SJSA1 (cell line): ENCODE measurements around the gene PGAM1. TPM values are rescaled to one million over a fixed set of nuclear protein-coding genes. Genes with fewer than 3 reads are reported as not detected.

ENCODE experiments used
- DNase-seq, 2 experiments: peaks; one replicate each; pipeline ENCODE4 v3.0.0-alpha.2; 2015 to 2020; ENCODE audit warnings: low spot score in 2 of 2, low read depth in 1 of 2
- H3K27ac ChIP-seq: fragments of 250-450 bp; sonication (Bioruptor Pico); 2 replicates; pipeline ENCODE4 v1.5.1; 2020; ENCODE audit warnings: mild to moderate bottlenecking, moderate library complexity
- H3K27me3 ChIP-seq: fragments of 250-450 bp; sonication (Bioruptor Pico); replicated peaks from 2 replicates; pipeline ENCODE4 v1.5.1; 2020; ENCODE audit warnings: mild to moderate bottlenecking, moderate library complexity
- H3K36me3 ChIP-seq: fragments of 250-450 bp; sonication (Bioruptor Pico); 2 replicates; pipeline ENCODE4 v1.5.1; 2020; ENCODE audit warnings: mild to moderate bottlenecking
- H3K4me1 ChIP-seq: fragments of 250-450 bp; sonication (Bioruptor Pico); replicated peaks from 2 replicates; pipeline ENCODE4 v1.6.1; 2021; ENCODE audit warnings: mild to moderate bottlenecking
- H3K4me3 ChIP-seq: fragments of 250-450 bp; sonication (Bioruptor Pico); 2 replicates; pipeline ENCODE4 v1.5.1; 2020; ENCODE audit warnings: mild to moderate bottlenecking
- H3K9me3 ChIP-seq: fragments of 250-450 bp; sonication (Bioruptor Pico); replicated peaks from 2 replicates; pipeline ENCODE4 v1.5.1; 2020; ENCODE audit warnings: mild to moderate bottlenecking
- total RNA-seq: library from RNA; depleted of rRNA; stranded (reverse); fragments of >200 nt; shearing (Covaris generic); gene quantifications from 2 replicates; pipeline ENCODE4 v1.2.3, GENCODE V29; 2014; rRNA removed

PGAM1 gene
- total RNA-seq, result 475 and 591 TPM in 2 replicates

GRCh38 chr10:97425964-97426775, at the start of gene PGAM1:
Gene PGAM1 (plus strand): TSS chr10:97426191. CDS start chr10:97426308, 117 bp downstream.
- no peaks in the 10 kb centered on the region; the same call in 1 of the 2 replicates for H3K27me3 ChIP-seq

GRCh38 chr10:97376413-97376812, 49.6 kb upstream of the PGAM1 start:
- peaks cover 52% of the 10 kb centered on the region for H3K36me3 ChIP-seq
- no peaks in the 10 kb centered on the region for H3K4me1 ChIP-seq
- H3K27me3 ChIP-seq, result no peaks in the 10 kb centered on the region
- DNase-seq, result no peak
- H3K4me3 ChIP-seq, result no peak overlapping the region
- H3K9me3 ChIP-seq, result no peaks in the 10 kb centered on the region
- H3K27ac ChIP-seq, result no peak overlapping the region

More at GRCh38 chr10:97425964-97426775, at the start of gene PGAM1:
- no peaks in the 10 kb centered on the region for H3K9me3 ChIP-seq
- H3K27ac ChIP-seq, result peak within 1 kb of the TSS; percentile 75
- H3K4me1 ChIP-seq, result peaks cover 17% of the 10 kb centered on the region
- peak; percentile 95 to 98 for DNase-seq
- peaks cover 55% of the 10 kb centered on the region for H3K36me3 ChIP-seq
- peak within 1 kb of the TSS; percentile 97 for H3K4me3 ChIP-seq

GRCh38 chr10:97378933-97379921, 46.8 kb upstream of the PGAM1 start:
- Histone ChIP-seq H3K9me3 (no peaks in the 10 kb centered on the region), H3K27me3 (no peaks in the 10 kb centered on the region), H3K27ac (no peak overlapping the region), H3K4me1 (no peaks in the 10 kb centered on the region), H3K36me3 (peaks cover 36% of the 10 kb centered on the region), H3K4me3 (no peak overlapping the region)
- DNase-seq, result no peak

GRCh38 chr10:97380516-97380915, 45.5 kb upstream of the PGAM1 start:
- H3K27me3 ChIP-seq, result no peaks in the 10 kb centered on the region
- no peak overlapping the region for H3K27ac ChIP-seq
- H3K4me3 ChIP-seq, result no peak overlapping the region
- DNase-seq, result no peak
- H3K9me3 ChIP-seq, result no peaks in the 10 kb centered on the region
- no peaks in the 10 kb centered on the region for H3K4me1 ChIP-seq
- H3K36me3 ChIP-seq, result peaks cover 33% of the 10 kb centered on the region

DNA sequence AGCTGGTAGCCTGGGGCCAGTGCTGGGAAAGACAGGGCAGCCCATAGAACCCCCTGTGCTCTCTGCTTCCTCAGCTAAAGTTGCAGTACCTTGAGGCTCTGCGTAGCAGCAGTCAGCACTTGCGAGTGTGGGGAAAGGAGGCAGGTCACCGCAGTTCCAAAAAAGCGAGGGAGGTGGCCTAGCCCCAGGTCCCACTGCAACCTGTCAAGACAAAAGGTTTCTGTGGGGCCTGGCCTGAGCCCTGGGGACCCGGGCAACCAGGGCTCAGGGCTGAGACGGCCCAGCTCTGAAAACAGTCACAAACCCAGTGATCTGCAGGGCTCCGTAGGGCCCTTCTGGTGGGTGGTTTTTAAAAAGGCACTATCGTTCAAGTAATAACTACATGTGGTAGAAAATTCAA, 44.4 kb upstream of the PGAM1 start:
- Histone ChIP-seq H3K27ac (no peak overlapping the region), H3K36me3 (peaks cover 34% of the 10 kb centered on the region), H3K4me3 (no peak overlapping the region), H3K27me3 (no peaks in the 10 kb centered on the region), H3K4me1 (no peaks in the 10 kb centered on the region), H3K9me3 (no peaks in the 10 kb centered on the region)
- no peak for DNase-seq

DNA sequence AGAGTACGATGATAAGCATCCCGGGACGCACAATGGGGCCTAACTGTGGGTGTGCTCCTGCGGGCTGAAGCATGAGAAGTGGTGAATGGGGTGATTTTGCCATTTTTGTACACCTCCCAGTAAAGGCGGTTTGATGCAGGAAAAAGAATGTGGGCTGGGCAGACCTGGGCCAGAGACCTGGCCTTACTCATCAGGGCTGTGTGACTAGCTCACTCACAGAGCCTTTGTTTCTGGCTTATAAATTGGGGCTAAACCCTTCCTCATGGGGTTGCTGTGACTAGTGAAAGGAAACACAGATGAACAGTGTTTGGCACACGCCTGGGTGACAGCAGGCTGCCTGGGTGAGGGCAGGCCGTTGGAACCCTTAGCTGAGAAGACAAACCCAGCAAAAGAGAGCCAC, 42.8 kb upstream of the PGAM1 start:
- no peaks in the 10 kb centered on the region for H3K9me3 ChIP-seq
- no peaks in the 10 kb centered on the region for H3K4me1 ChIP-seq
- no peak overlapping the region for H3K27ac ChIP-seq
- H3K36me3 ChIP-seq, result peaks cover 34% of the 10 kb centered on the region
- H3K4me3 ChIP-seq, result no peak overlapping the region
- no peaks in the 10 kb centered on the region for H3K27me3 ChIP-seq
- DNase-seq, result no peak

- Histone ChIP-seq H3K4me1 (no peaks in the 10 kb centered on the region), H3K4me3 (no peak overlapping the region), H3K27me3 (no peaks in the 10 kb centered on the region), H3K36me3 (peaks cover 37% of the 10 kb centered on the region), H3K27ac (no peak overlapping the region), H3K9me3 (no peaks in the 10 kb centered on the region)
- DNase-seq, result no peak
Observed at GRCh38 chr10:97384156-97384555, 41.8 kb upstream of the PGAM1 start.

DNA sequence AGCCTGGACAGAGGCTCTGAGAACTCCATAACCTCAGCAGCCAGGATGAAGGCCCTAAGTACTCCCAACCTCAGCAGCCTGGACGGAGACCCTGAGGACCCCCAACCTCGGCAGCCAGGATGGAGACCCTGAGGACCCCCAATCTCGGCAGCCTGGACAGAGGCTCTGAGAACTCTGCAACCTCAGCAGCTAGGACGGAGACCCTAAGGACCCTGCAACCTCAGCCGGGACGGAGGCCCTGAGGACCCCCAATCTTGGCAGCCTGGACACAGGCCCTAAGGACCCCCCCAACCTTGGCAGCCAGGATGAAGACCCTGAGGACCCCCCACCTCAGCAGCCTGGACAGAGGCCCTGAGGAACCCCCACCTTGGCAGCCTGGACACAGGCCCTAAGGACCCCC, 41.4 kb upstream of the PGAM1 start:
- no peaks in the 10 kb centered on the region for H3K27me3 ChIP-seq
- no peak overlapping the region for H3K4me3 ChIP-seq
- no peaks in the 10 kb centered on the region for H3K4me1 ChIP-seq
- H3K36me3 ChIP-seq, result peaks cover 39% of the 10 kb centered on the region
- H3K27ac ChIP-seq, result no peak overlapping the region
- no peak for DNase-seq
- H3K9me3 ChIP-seq, result no peaks in the 10 kb centered on the region

DNA sequence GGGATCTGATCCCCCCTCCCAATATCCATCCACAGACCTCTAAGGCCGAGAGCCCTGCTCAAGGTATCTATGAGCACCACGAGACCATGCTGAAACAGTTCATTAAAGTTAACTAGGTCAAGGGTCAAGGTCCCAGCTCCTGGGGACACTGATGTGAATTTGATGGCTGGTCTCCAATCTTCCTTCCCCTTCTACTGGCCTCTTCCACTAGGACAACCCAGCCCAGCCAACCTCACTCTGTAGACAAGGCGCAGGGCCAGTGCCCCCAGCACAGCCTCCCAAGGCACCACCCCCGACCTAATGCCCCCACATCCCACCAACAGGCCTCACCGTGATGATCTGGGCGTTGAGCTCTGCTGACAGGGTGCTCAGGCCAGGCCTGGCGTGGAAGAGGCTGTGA, 40.4 kb upstream of the PGAM1 start:
- Histone ChIP-seq H3K27me3 (no peaks in the 10 kb centered on the region), H3K9me3 (no peaks in the 10 kb centered on the region), H3K27ac (no peak overlapping the region), H3K36me3 (peaks cover 44% of the 10 kb centered on the region), H3K4me1 (no peaks in the 10 kb centered on the region), H3K4me3 (no peak overlapping the region)
- no peak for DNase-seq

GRCh38 chr10:97388152-97388551, 37.8 kb upstream of the PGAM1 start:
- no peak overlapping the region for H3K27ac ChIP-seq
- no peak for DNase-seq
- H3K9me3 ChIP-seq, result no peaks in the 10 kb centered on the region
- H3K36me3 ChIP-seq, result peaks cover 44% of the 10 kb centered on the region
- no peak overlapping the region for H3K4me3 ChIP-seq
- H3K4me1 ChIP-seq, result no peaks in the 10 kb centered on the region
- no peaks in the 10 kb centered on the region for H3K27me3 ChIP-seq

DNA sequence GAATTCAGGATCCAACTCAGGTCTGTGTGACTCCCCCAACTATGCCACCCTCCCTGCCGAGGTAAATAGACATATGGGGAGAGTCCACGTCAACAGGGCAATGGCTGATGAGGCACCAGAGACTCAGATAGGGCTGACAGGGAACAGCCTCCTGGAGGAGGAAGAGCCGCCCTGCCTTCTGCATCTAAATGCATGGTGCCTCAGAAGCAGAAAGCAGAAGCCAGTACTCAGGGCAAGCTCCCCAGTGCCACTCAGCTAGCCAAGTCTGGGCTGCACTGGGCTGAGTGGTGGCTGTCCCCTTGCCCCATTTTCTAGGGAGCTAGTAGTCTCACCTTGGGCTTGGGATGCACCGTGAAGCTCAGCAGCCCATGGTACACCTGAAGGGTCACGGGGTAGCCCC, 35.9 kb upstream of the PGAM1 start:
- Histone ChIP-seq H3K27me3 (no peaks in the 10 kb centered on the region), H3K36me3 (peaks cover 56% of the 10 kb centered on the region), H3K9me3 (no peaks in the 10 kb centered on the region), H3K4me1 (no peaks in the 10 kb centered on the region), H3K4me3 (no peak overlapping the region), H3K27ac (no peak overlapping the region)
- DNase-seq, result no peak

DNA sequence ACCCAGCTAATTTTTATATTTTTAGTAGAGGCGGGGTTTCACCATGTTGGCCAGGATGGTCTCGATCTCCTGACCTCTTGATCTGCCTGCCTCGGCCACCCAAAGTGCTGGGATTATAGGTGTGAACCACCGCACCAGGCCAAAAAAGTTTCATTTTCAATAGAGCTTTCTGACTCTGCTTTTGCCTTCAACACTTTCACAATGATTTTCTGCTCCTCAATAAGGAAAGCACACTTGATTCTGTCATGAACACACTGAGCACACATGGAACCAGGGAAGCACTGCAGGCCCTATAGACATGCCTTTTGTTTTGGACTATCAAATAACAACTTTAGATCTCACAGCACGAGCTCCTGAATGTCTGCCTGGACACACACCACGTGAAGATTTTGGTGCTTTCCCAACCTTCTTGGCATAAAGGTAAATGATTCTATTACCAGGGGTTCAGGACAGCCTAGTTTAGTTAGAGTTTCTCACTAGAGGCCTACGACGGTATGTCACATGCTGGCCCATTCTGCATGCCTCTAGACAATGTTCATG, 32.9 kb upstream of the PGAM1 start:
- H3K4me1 ChIP-seq, result no peaks in the 10 kb centered on the region
- no peak overlapping the region for H3K4me3 ChIP-seq
- no peaks in the 10 kb centered on the region for H3K27me3 ChIP-seq
- no peaks in the 10 kb centered on the region for H3K9me3 ChIP-seq
- DNase-seq, result no peak
- H3K36me3 ChIP-seq, result peaks cover 63% of the 10 kb centered on the region
- no peak overlapping the region for H3K27ac ChIP-seq

GRCh38 chr10:97396056-97396455, 29.9 kb upstream of the PGAM1 start:
- peaks cover 48% of the 10 kb centered on the region for H3K36me3 ChIP-seq
- H3K4me1 ChIP-seq, result peaks cover 9% of the 10 kb centered on the region
- no peaks in the 10 kb centered on the region for H3K9me3 ChIP-seq
- H3K27me3 ChIP-seq, result no peaks in the 10 kb centered on the region
- no peak overlapping the region for H3K4me3 ChIP-seq
- H3K27ac ChIP-seq, result no peak overlapping the region
- no peak for DNase-seq
